HepG2 (cell line): ENCODE results near the gene PPDPF. TPM values are rescaled to one million over a fixed set of nuclear protein-coding genes. Genes with fewer than 3 reads are reported as not detected.

ENCODE experiments used
- CBFB ChIP-seq: sonication (generic); formaldehyde crosslinking; IDR thresholded peaks from 2 replicates; pipeline ENCODE4 v1.4.0; 2020; ENCODE audit warnings: missing genetic modification reagents
- CENPT ChIP-seq: sonication (generic); formaldehyde crosslinking; IDR thresholded peaks from 2 replicates; pipeline ENCODE4 v1.8.0; 2022; ENCODE audit warnings: low read depth, mild to moderate bottlenecking, moderate library complexity, missing genetic modification reagents
- GMEB1 ChIP-seq: sonication (generic); formaldehyde crosslinking; IDR thresholded peaks from 2 replicates; pipeline ENCODE4 v1.5.1; 2020; ENCODE audit warnings: missing genetic modification reagents, mild to moderate bottlenecking, borderline replicate concordance
- IRF1 ChIP-seq: sonication (generic); formaldehyde crosslinking; IDR thresholded peaks from 2 replicates; pipeline ENCODE4 v1.4.0; 2020; ENCODE audit warnings: low read depth, mild to moderate bottlenecking, missing genetic modification reagents
- IRX3 ChIP-seq: sonication (generic); formaldehyde crosslinking; IDR thresholded peaks from 2 replicates; pipeline ENCODE4 v1.8.1; 2023; ENCODE audit warnings: mild to moderate bottlenecking, low read depth, missing genetic modification reagents, borderline replicate concordance
- LBX2 ChIP-seq: sonication (generic); formaldehyde crosslinking; IDR thresholded peaks from 2 replicates; pipeline ENCODE4 v1.5.0; 2020; ENCODE audit warnings: missing genetic modification reagents, mild to moderate bottlenecking, borderline replicate concordance
- MED8 ChIP-seq: sonication (generic); formaldehyde crosslinking; IDR thresholded peaks from 2 replicates; pipeline ENCODE4 v1.8.1; 2023; ENCODE audit warnings: mild to moderate bottlenecking, missing genetic modification reagents; ENCODE audit not compliant: insufficient replicate concordance
- MTF2 ChIP-seq: sonication (generic); formaldehyde crosslinking; IDR thresholded peaks from 2 replicates; pipeline ENCODE4 v1.5.0; 2020; ENCODE audit warnings: missing genetic modification reagents, borderline replicate concordance
- MYNN ChIP-seq: sonication (generic); formaldehyde crosslinking; IDR thresholded peaks from 2 replicates; pipeline ENCODE4 v1.4.0; 2020; ENCODE audit warnings: mild to moderate bottlenecking, low read depth, missing genetic modification reagents
- NCOA1 ChIP-seq: sonication (generic); formaldehyde crosslinking; IDR thresholded peaks from 2 replicates; pipeline ENCODE4 v1.9.0; 2021; ENCODE audit warnings: missing genetic modification reagents
- NR2F2 ChIP-seq: IDR thresholded peaks from 2 replicates; pipeline ENCODE4 v1.6.1; 2012; ENCODE audit warnings: low read depth, inconsistent platforms, borderline replicate concordance
- PHB2 ChIP-seq: fragments of 450-650 bp; IDR thresholded peaks from 2 replicates; pipeline ENCODE4 v1.6.1; 2018; ENCODE audit not compliant: partially characterized antibody
- PLRG1 ChIP-seq: fragments of 450-650 bp; conservative IDR thresholded peaks from 2 replicates; pipeline ENCODE4 v1.6.1; 2016
- SNAPC2 ChIP-seq: sonication (generic); formaldehyde crosslinking; IDR thresholded peaks from 2 replicates; pipeline ENCODE4 v1.8.1; 2022; ENCODE audit warnings: mild to moderate bottlenecking, missing genetic modification reagents
- TRIM24 ChIP-seq: sonication (generic); formaldehyde crosslinking; IDR thresholded peaks from 2 replicates; pipeline ENCODE4 v1.8.0; 2022; ENCODE audit warnings: mild to moderate bottlenecking, missing genetic modification reagents
- ZBTB43 ChIP-seq: sonication (generic); formaldehyde crosslinking; conservative IDR thresholded peaks from 2 replicates; pipeline ENCODE4 v1.4.0; 2020; ENCODE audit warnings: missing genetic modification reagents
- ZMAT5 ChIP-seq: sonication (generic); formaldehyde crosslinking; IDR thresholded peaks from 2 replicates; pipeline ENCODE4 v1.5.0; 2020; ENCODE audit warnings: mild to moderate bottlenecking, low read depth, missing genetic modification reagents, borderline replicate concordance
- ZMYM4 ChIP-seq: sonication (generic); formaldehyde crosslinking; IDR thresholded peaks from 2 replicates; pipeline ENCODE4 v1.8.1; 2023; ENCODE audit warnings: mild to moderate bottlenecking, missing genetic modification reagents
- ZNF274 ChIP-seq: sonication (generic); formaldehyde crosslinking; IDR thresholded peaks from 2 replicates; pipeline ENCODE4 v1.5.1; 2020; ENCODE audit warnings: mild to moderate bottlenecking, missing genetic modification reagents
- ZNF343 ChIP-seq: sonication (generic); formaldehyde crosslinking; IDR thresholded peaks from 2 replicates; pipeline ENCODE4 v1.4.0; 2020; ENCODE audit warnings: mild to moderate bottlenecking, missing genetic modification reagents
- ZNF354B ChIP-seq: sonication (generic); formaldehyde crosslinking; IDR thresholded peaks from 2 replicates; pipeline ENCODE4 v1.8.0; 2022; ENCODE audit warnings: mild to moderate bottlenecking, missing genetic modification reagents
- ZNF431 ChIP-seq: sonication (generic); formaldehyde crosslinking; IDR thresholded peaks from 2 replicates; pipeline ENCODE4 v1.9.0; 2022; ENCODE audit warnings: missing genetic modification reagents, low read depth, mild to moderate bottlenecking, borderline replicate concordance
- ZNF660 ChIP-seq: sonication (generic); formaldehyde crosslinking; IDR thresholded peaks from 2 replicates; pipeline ENCODE4 v1.5.1; 2020; ENCODE audit warnings: mild to moderate bottlenecking, low read depth, missing genetic modification reagents, borderline replicate concordance
- ZNF776 ChIP-seq: sonication (generic); formaldehyde crosslinking; IDR thresholded peaks from 2 replicates; pipeline ENCODE4 v1.4.0; 2020; ENCODE audit warnings: mild to moderate bottlenecking, missing genetic modification reagents
- ZNF792 ChIP-seq: IDR thresholded peaks from 2 replicates; pipeline ENCODE4 v1.6.1; 2016
- polyA plus RNA-seq, 8 experiments: library from polyadenylated mRNA; depleted of rRNA in 3 of 8; stranded (reverse) in 7 of 8; unstranded in 1 of 8; fragments of >200 nt; fragmentation: Illumina TruSeq in 4 of 8; extraction: Trizol in 4 of 8; gene quantifications; 2 replicates each; pipeline versions ENCODE4 v1.2.1 to v1.2.3, GENCODE V29; 2011 to 2016; ENCODE audit warnings: low read depth in 4 of 8, missing spikeins in 1 of 8, mixed read lengths in 1 of 8; ENCODE audit not compliant: insufficient read depth in 1 of 8
- total RNA-seq, 5 experiments: library from RNA; depleted of rRNA; stranded (reverse); fragments of >200 nt; fragmentation: Illumina TruSeq; extraction: Trizol; gene quantifications; 2 replicates each; pipeline ENCODE4 v1.2.3, GENCODE V29; 2016; ENCODE audit warnings: low read depth in 1 of 5

The PPDPF gene
- total and polyA plus RNA-seq, 2 of the 13 experiments (the other 11 are each of a cell fraction or from before 2014, with no cell fraction given), result 1.8 to 7.0 TPM

- TF ChIP-seq PLRG1 (no peak), MYNN (no peak), CENPT (CRISPR knock-in tag) (no peak), ZNF776 (CRISPR knock-in tag) (no peak), IRX3 (CRISPR knock-in tag) (no peak), GMEB1 (CRISPR knock-in tag) (no peak), MTF2 (CRISPR knock-in tag) (no peak), ZNF343 (no peak), ZNF660 (no peak), CBFB (no peak), SNAPC2 (CRISPR knock-in tag) (no peak), MED8 (CRISPR knock-in tag) (no peak), ZMYM4 (no peak), NR2F2 (0 out of 2 replicates have a peak, but pooled peaks have one; percentile 4), ZNF274 (CRISPR knock-in tag) (no peak), TRIM24 (CRISPR knock-in tag) (no peak), PHB2 (no peak), ZBTB43 (CRISPR knock-in tag) (0 out of 2 replicates have a peak, but pooled peaks have one; percentile 24), ZNF792 (no peak), NCOA1 (no peak), ZNF354B (CRISPR knock-in tag) (no peak), ZMAT5 (CRISPR knock-in tag) (no peak), LBX2 (CRISPR knock-in tag) (no peak), ZNF431 (CRISPR knock-in tag) (no peak; the same call in 1 of the 2 replicates), IRF1 (no peak)
Observed at GRCh38 chr20:63538204-63539091, 17.9 kb downstream of the PPDPF start (continued).
